GM18870 (cell line): ENCODE data around the gene ASCC3.
"Not testable (repeated sequence)": the region's sequence is repeated elsewhere in the genome, so short reads cannot be mapped to it uniquely, and the experiment has no call there.

Experiments used
- ATAC-seq: cut with Tn5 transposase; IDR thresholded peaks from one replicate; pipeline ENCODE4 v1.9.1; 2021; ENCODE audit warnings: moderate library complexity; ENCODE audit not compliant: unreplicated experiment

The ASCC3 gene

GRCh38 chr6:100880853-100881706, at the start of gene ASCC3:
Gene ASCC3 (minus strand): TSS chr6:100881329. CDS start chr6:100867997, 13,332 bp downstream.
- ATAC-seq = peak; percentile 92

GRCh38 chr6:100925749-100926148, 44.6 kb upstream of the ASCC3 start:
- ATAC-seq = no peak

GRCh38 chr6:100924534-100925227, 43.6 kb upstream of the ASCC3 start:
- ATAC-seq = no peak

- no peak for ATAC-seq
Observed at GRCh38 chr6:100923481-100924165, 42.5 kb upstream of the ASCC3 start.

- no peak for ATAC-seq
Observed at GRCh38 chr6:100920028-100920605, 39.0 kb upstream of the ASCC3 start.

GRCh38 chr6:100918152-100918551, 37.0 kb upstream of the ASCC3 start:
- no peak for ATAC-seq

- no peak for ATAC-seq
Observed at GRCh38 chr6:100915876-100916275, 34.7 kb upstream of the ASCC3 start.

- no peak for ATAC-seq
Observed at GRCh38 chr6:100913400-100914276, 32.5 kb upstream of the ASCC3 start.

- no peak for ATAC-seq
Observed at GRCh38 chr6:100906325-100906724, 25.2 kb upstream of the ASCC3 start.

- no peak for ATAC-seq
Observed at GRCh38 chr6:100905067-100905466, 23.9 kb upstream of the ASCC3 start.

GRCh38 chr6:100904316-100904715, 23.2 kb upstream of the ASCC3 start:
- ATAC-seq = no peak

GRCh38 chr6:100901582-100901981, 20.5 kb upstream of the ASCC3 start:
- no peak for ATAC-seq

GRCh38 chr6:100899202-100899601, 18.1 kb upstream of the ASCC3 start:
- no peak for ATAC-seq

GRCh38 chr6:100897671-100898070, 16.5 kb upstream of the ASCC3 start:
- no peak for ATAC-seq

- no peak for ATAC-seq
Observed at GRCh38 chr6:100893743-100894142, 12.6 kb upstream of the ASCC3 start.

GRCh38 chr6:100892693-100893092, 11.6 kb upstream of the ASCC3 start:
- ATAC-seq = no peak

GRCh38 chr6:100892116-100892515, 11.0 kb upstream of the ASCC3 start:
- no peak for ATAC-seq

- ATAC-seq = no peak
Observed at GRCh38 chr6:100891079-100891478, 9.9 kb upstream of the ASCC3 start.

- ATAC-seq = not testable (repeated sequence)
Observed at GRCh38 chr6:100890646-100891045, 9.5 kb upstream of the ASCC3 start.

GRCh38 chr6:100889351-100889750, 8.2 kb upstream of the ASCC3 start:
- no peak for ATAC-seq
